ENCODE results near the gene NIFK.

NIFK gene

GRCh38 chr2:121755237-121756111 is 18.8 kb upstream of the NIFK start, which contains the start of gene TSN (continued):
- TF ChIP-seq ZNF518A (tag by site-specific recombination; conservative IDR thresholded peaks at IDR 0.05; ENCODE audit: low read depth) (peak; percentile 44; the same call in 1 of the 2 replicates), PRDM1 (tag by site-specific recombination; IDR thresholded peaks at IDR 0.05) (no peak), ZSCAN4 (tag by site-specific recombination; IDR thresholded peaks at IDR 0.05) (no peak), ZNF658 (tag by site-specific recombination; IDR thresholded peaks at IDR 0.05) (no peak), ZBTB1 (tag by site-specific recombination; IDR thresholded peaks at IDR 0.05) (no peak), ZNF777 (tag by site-specific recombination; IDR thresholded peaks at IDR 0.05; ENCODE audit: borderline replicate concordance) (no peak), KLF16 (tag by site-specific recombination; IDR thresholded peaks at IDR 0.05) (peak; percentile 96), RBAK (tag by site-specific recombination; IDR thresholded peaks at IDR 0.05) (no peak), SP2 (tag by site-specific recombination; IDR thresholded peaks at IDR 0.05) (peak; percentile 77), ZNF416 (tag by site-specific recombination; IDR thresholded peaks at IDR 0.05) (no peak), KLF8 (tag by site-specific recombination; IDR thresholded peaks at IDR 0.05) (peak; percentile 83; the same call in 1 of the 2 replicates), ZNF548 (tag by site-specific recombination; IDR thresholded peaks at IDR 0.05) (no peak), ZSCAN18 (tag by site-specific recombination; IDR thresholded peaks at IDR 0.05) (no peak), ZFP41 (tag by site-specific recombination; IDR thresholded peaks at IDR 0.05; ENCODE audit: borderline replicate concordance) (no peak), ZBTB20 (tag by site-specific recombination; IDR thresholded peaks at IDR 0.05) (no peak), ATF2 (tag by site-specific recombination; IDR thresholded peaks at IDR 0.05; ENCODE audit: low read depth) (no peak), ZBTB6 (tag by site-specific recombination; IDR thresholded peaks at IDR 0.05) (no peak), KLF10 (tag by site-specific recombination; IDR thresholded peaks at IDR 0.05) (peak; percentile 54; the same call in 1 of the 2 replicates), GLIS2 (tag by site-specific recombination; IDR thresholded peaks at IDR 0.05) (no peak), HOXC10 (CRISPR knock-in tag; IDR thresholded peaks at IDR 0.05) (0 out of 2 replicates have a peak, but pooled peaks have one; percentile 73), KLF7 (tag by site-specific recombination; IDR thresholded peaks at IDR 0.05; ENCODE audit: borderline replicate concordance) (no peak), ZNF214 (tag by site-specific recombination; IDR thresholded peaks at IDR 0.05; ENCODE audit: borderline replicate concordance) (no peak), ZNF530 (tag by site-specific recombination; IDR thresholded peaks at IDR 0.05; ENCODE audit: low read depth) (no peak), ZNF692 (tag by site-specific recombination; IDR thresholded peaks at IDR 0.05) (0 out of 2 replicates have a peak, but pooled peaks have one; percentile 51), ZNF404 (tag by site-specific recombination; IDR thresholded peaks at IDR 0.05) (no peak)

Data from HEK293 (cell line).